DOHH2 (cell line): ENCODE results near the gene SP100.

Experiments used
- H3F3A ChIP-seq: fragments of 200-600 bp; sonication (generic), shearing (Covaris generic); 2 replicates; pipeline ENCODE4 v1.6.0; 2016; ENCODE audit warnings: antibody characterized with exemption, mild to moderate bottlenecking; ENCODE audit not compliant: control insufficient read depth, insufficient read depth
- H3K27ac ChIP-seq: fragments of 200-600 bp; sonication (generic); 2 replicates; pipeline ENCODE4 v1.5.1; 2014; ENCODE audit warnings: low read depth, mild to moderate bottlenecking, low read length, moderate library complexity
- H3K27me3 ChIP-seq: fragments of 200-600 bp; sonication (generic); 2 replicates; pipeline ENCODE4 v1.6.1; 2014; ENCODE audit warnings: mild to moderate bottlenecking, low read length, mixed read lengths; ENCODE audit not compliant: control insufficient read depth
- H3K36me3 ChIP-seq: fragments of 200-600 bp; sonication (generic); 2 replicates; pipeline ENCODE4 v1.6.1; 2014; ENCODE audit warnings: mild to moderate bottlenecking, low read length, moderate library complexity, mixed read lengths; ENCODE audit not compliant: control insufficient read depth
- H3K4me1 ChIP-seq: fragments of 200-600 bp; sonication (generic); 2 replicates; pipeline ENCODE4 v1.6.1; 2014; ENCODE audit warnings: mild to moderate bottlenecking, low read length, mixed read lengths; ENCODE audit not compliant: control insufficient read depth
- H3K4me2 ChIP-seq: fragments of 200-600 bp; sonication (generic); 2 replicates; pipeline ENCODE4 v1.6.0; 2014; ENCODE audit warnings: mild to moderate bottlenecking, low read length, moderate library complexity
- H3K4me3 ChIP-seq: fragments of 200-600 bp; sonication (generic); 2 replicates; pipeline ENCODE4 v1.5.1; 2014; ENCODE audit warnings: mild to moderate bottlenecking, low read length, mixed read lengths
- H3K79me2 ChIP-seq: fragments of 200-600 bp; sonication (generic); 2 replicates; pipeline ENCODE4 v1.6.1; 2014; ENCODE audit warnings: mild to moderate bottlenecking, low read length, mixed read lengths; ENCODE audit not compliant: control insufficient read depth
- H3K9me2 ChIP-seq: fragments of 200-600 bp; sonication (generic); replicated peaks from 2 replicates; pipeline ENCODE4 v1.6.1; 2014; ENCODE audit warnings: mild to moderate bottlenecking, low read length, mixed read lengths; ENCODE audit not compliant: control insufficient read depth
- H3K9me3 ChIP-seq: fragments of 200-600 bp; sonication (generic); 2 replicates; pipeline ENCODE4 v1.6.1; 2014; ENCODE audit warnings: antibody characterized with exemption, low read length, mixed read lengths; ENCODE audit not compliant: control insufficient read depth, insufficient read depth
- H4K20me1 ChIP-seq: fragments of 200-600 bp; sonication (generic); 2 replicates; pipeline ENCODE4 v1.6.0; 2014; ENCODE audit warnings: low read depth, mild to moderate bottlenecking, antibody characterized with exemption, low read length, moderate library complexity; ENCODE audit not compliant: control insufficient read depth, insufficient read depth
- CTCF ChIP-seq: fragments of 200-600 bp; sonication (generic); IDR thresholded peaks from one replicate; pipeline ENCODE4 v1.5.1; 2014; ENCODE audit warnings: antibody characterized with exemption, mild to moderate bottlenecking, low read depth, low read length; ENCODE audit not compliant: poor library complexity, severe bottlenecking
- EZH2phosphoT487 ChIP-seq: fragments of 200-600 bp; sonication (generic); IDR thresholded peaks from 2 replicates; pipeline ENCODE4 v1.6.1; 2017; ENCODE audit warnings: borderline replicate concordance, mild to moderate bottlenecking, antibody characterized with exemption, low read length, moderate library complexity, mixed read lengths

Gene SP100

GRCh38 chr2:230525682-230526081 is 109.7 kb downstream of the SP100 start:
- H3K27ac ChIP-seq: no peak overlapping the region
- no peak for TF ChIP-seq EZH2phosphoT487
- TF ChIP-seq CTCF: no peak
- H3K79me2 ChIP-seq: no peaks in the 10 kb centered on the region
- H3K4me2 ChIP-seq: no peak overlapping the region
- no peak overlapping the region for H3K4me3 ChIP-seq
- H3K36me3 ChIP-seq: no peaks in the 10 kb centered on the region
- H3F3A ChIP-seq: no peaks in the 10 kb centered on the region
- H3K9me3 ChIP-seq: peaks cover 12% of the 10 kb centered on the region; the same call in 1 of the 2 replicates
- H3K4me1 ChIP-seq: no peaks in the 10 kb centered on the region
- H3K27me3 ChIP-seq: no peaks in the 10 kb centered on the region
- no peaks in the 10 kb centered on the region for H4K20me1 ChIP-seq
- no peaks in the 10 kb centered on the region for H3K9me2 ChIP-seq

- Histone ChIP-seq H3K4me2 (no peak overlapping the region), H3K9me2 (no peaks in the 10 kb centered on the region; the same call in 1 of the 2 replicates), H3K27me3 (no peaks in the 10 kb centered on the region), H3F3A (no peaks in the 10 kb centered on the region), H3K36me3 (no peaks in the 10 kb centered on the region), H3K4me3 (no peak overlapping the region), H3K79me2 (no peaks in the 10 kb centered on the region), H4K20me1 (no peaks in the 10 kb centered on the region), H3K9me3 (no peaks in the 10 kb centered on the region), H3K4me1 (peaks cover 6% of the 10 kb centered on the region; the same call in 1 of the 2 replicates), H3K27ac (no peak overlapping the region)
- no peak for TF ChIP-seq EZH2phosphoT487
- TF ChIP-seq CTCF: no peak
Measured at GRCh38 chr2:230537531-230537976, 121.6 kb downstream of the SP100 start.

- Histone ChIP-seq H3K79me2 (no peaks in the 10 kb centered on the region), H3K9me3 (no peaks in the 10 kb centered on the region), H4K20me1 (no peaks in the 10 kb centered on the region), H3K27me3 (no peaks in the 10 kb centered on the region), H3K36me3 (no peaks in the 10 kb centered on the region), H3F3A (no peaks in the 10 kb centered on the region), H3K9me2 (no peaks in the 10 kb centered on the region; the same call in 1 of the 2 replicates), H3K4me2 (no peak overlapping the region), H3K4me3 (no peak overlapping the region), H3K27ac (no peak overlapping the region), H3K4me1 (peaks cover 6% of the 10 kb centered on the region; the same call in 1 of the 2 replicates)
- TF ChIP-seq CTCF: no peak
- no peak for TF ChIP-seq EZH2phosphoT487
Measured at GRCh38 chr2:230540332-230540731, 124.3 kb downstream of the SP100 start.
